Dendritic cell treated with granulocyte-macrophage colony-stimulating factor and Interleukin-4, amounts not matched to agents 40 ng/mL and 50 ng/mL, for 4 days (primary cell): ENCODE measurements around the gene IGFBP2.
A peak's percentile ranks its signal among the peaks of the same experiment; 100 is the strongest.

Experiments used
- H3K27ac Mint-ChIP-seq: one replicate; pipeline ENCODE4 v1.8.0; 2022; ENCODE audit warnings: mild to moderate bottlenecking, mixed read lengths
- H3K27me3 Mint-ChIP-seq: one replicate; pipeline ENCODE4 v1.8.0; 2022; ENCODE audit warnings: mild to moderate bottlenecking, mixed read lengths
- H3K36me3 Mint-ChIP-seq: one replicate; pipeline ENCODE4 v1.8.0; 2022; ENCODE audit warnings: low read depth, mixed read lengths
- H3K4me1 Mint-ChIP-seq: one replicate; pipeline ENCODE4 v1.8.0; 2022; ENCODE audit warnings: low read depth, mixed read lengths
- H3K4me3 Mint-ChIP-seq: one replicate; pipeline ENCODE4 v1.8.0; 2022; ENCODE audit warnings: mild to moderate bottlenecking, moderate library complexity, mixed read lengths
- H3K9me3 Mint-ChIP-seq: one replicate; pipeline ENCODE4 v1.8.0; 2022; ENCODE audit warnings: mixed read lengths
- intact Hi-C: fragments of 100-400 bp; cut with micrococcal nuclease; formaldehyde crosslinking; loops from one replicate; pipeline ENCODE4 v1.15.0; 2022

Gene IGFBP2

DNA sequence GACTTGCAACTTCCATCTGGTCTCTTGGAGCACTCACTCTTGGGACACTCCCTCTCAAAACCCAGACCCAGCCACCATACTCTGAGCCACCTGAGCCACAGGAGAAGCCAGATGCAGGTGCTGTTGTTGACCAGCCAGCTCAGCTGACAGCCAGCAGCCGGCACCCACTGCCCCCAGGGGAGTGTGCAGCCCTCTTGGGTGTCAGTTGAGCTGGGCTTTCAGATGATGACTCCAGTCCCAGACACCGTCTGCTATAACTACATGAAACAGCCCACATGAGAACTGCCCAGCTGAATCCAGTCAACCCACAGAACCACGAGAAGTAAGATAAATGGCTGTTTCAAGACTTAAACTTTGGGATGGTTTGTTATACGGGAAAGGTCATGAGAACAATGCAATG lies 10.7 kb upstream of the IGFBP2 start:
- Mint-ChIP-seq H3K36me3 (no peaks in the 10 kb centered on the region), H3K4me3 (no peak overlapping the region), H3K4me1 (peaks cover 13% of the 10 kb centered on the region), H3K27me3 (peaks cover 7% of the 10 kb centered on the region), H3K27ac (no peak overlapping the region), H3K9me3 (no peaks in the 10 kb centered on the region)
- intact Hi-C loops: no loop called here

DNA sequence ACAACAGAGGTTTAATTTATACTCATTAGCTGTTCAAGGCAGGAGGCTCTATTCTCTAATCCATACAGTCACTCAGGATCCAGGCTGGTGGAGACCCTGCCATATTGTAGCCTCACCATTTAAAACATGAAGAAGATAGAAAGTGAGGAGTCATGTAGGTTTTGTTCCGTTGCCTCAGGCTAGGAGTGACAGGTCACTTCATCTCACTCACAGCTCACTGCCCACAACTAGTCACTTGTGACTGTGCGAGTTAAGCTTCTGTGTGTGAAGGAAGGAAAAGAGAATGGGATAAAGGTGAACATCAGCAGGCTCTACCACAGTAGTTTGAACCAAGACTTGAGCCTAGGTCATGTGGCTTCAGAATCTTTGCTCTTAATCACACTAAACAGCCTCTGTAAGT lies 9.0 kb upstream of the IGFBP2 start:
- Mint-ChIP-seq H3K4me3 (no peak overlapping the region), H3K27ac (no peak overlapping the region), H3K9me3 (no peaks in the 10 kb centered on the region), H3K36me3 (no peaks in the 10 kb centered on the region), H3K27me3 (peaks cover 11% of the 10 kb centered on the region), H3K4me1 (peaks cover 7% of the 10 kb centered on the region)
- intact Hi-C loops: no loop called here

DNA sequence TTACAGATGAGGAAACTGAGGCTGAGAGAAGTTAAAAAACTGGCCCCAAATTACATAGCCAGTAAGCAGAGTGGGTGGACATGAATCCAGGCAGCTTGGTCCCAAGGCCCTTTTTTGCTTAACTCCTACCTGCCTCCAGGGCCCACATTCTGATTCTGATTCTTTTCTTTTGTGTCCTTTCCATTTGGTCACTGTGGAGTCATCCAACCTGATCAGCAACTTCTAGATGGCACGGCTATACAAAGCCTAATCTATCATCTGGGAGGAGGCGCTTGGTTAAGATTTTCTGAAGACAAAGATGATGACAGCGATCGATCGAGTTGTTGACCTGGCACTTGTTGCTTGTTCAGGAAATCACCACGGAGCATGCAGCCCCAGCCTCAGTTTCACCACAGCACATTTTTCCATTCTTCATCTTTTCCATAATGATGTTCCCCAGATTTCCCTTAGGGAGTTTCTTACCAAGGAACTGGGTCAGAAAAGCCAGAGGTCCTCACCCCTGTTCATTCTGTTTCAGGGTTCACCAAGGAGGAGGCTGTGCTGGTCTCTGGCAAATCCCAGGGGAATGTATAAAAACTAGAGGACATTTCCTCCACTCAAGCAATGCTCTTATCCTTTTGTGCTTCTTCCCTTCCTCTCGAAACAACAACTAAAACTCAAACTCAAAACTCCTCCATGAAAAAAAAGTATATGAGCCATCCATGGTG lies 6.9 kb upstream of the IGFBP2 start:
- no peak overlapping the region for H3K27ac Mint-ChIP-seq
- intact Hi-C loops: no loop called here
- no peaks in the 10 kb centered on the region for H3K4me1 Mint-ChIP-seq
- H3K9me3 Mint-ChIP-seq: no peaks in the 10 kb centered on the region
- H3K4me3 Mint-ChIP-seq: no peak overlapping the region
- no peaks in the 10 kb centered on the region for H3K36me3 Mint-ChIP-seq
- H3K27me3 Mint-ChIP-seq: peaks cover 21% of the 10 kb centered on the region

DNA sequence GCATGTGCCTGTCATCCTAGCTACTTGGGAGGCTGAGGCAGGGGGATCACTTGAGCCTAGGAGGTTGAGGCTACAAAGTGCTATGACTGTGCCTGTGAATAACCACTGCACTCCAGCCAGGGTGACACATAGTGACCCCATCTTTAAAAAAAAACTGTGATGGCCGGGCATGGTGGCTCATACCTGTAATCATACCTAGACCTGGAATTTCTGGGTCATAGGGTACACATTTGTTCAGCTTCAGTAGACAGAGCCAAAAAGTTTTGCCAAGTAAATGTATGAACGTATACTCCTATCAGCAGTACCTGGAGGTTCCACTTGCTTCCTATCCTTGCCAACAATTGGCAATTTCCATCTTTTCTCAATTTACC lies 6.4 kb upstream of the IGFBP2 start:
- intact Hi-C loops: no loop called here
- Mint-ChIP-seq H3K4me3 (no peak overlapping the region), H3K36me3 (no peaks in the 10 kb centered on the region), H3K9me3 (no peaks in the 10 kb centered on the region), H3K27ac (no peak overlapping the region), H3K27me3 (peaks cover 27% of the 10 kb centered on the region), H3K4me1 (no peaks in the 10 kb centered on the region)

DNA sequence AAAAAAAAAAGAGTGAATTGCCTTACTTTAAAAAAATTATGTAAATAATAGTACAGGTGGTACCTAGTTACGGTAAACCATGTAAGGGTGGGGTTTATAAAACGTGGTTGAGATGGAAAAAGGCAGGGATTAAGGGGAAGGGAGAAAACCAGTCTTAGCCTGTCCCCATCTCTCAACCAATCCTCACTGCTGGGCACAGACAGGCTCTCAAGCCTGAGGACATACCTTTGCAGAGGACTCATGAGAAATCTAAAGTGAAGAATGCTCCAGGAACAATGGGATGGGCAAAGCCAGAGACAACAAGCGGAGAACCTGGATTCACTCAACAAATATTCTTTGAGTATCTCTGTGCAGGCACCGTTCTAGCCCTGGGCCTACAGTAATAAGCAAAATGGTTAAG lies 3.4 kb upstream of the IGFBP2 start:
- H3K4me3 Mint-ChIP-seq: no peak overlapping the region
- peaks cover 16% of the 10 kb centered on the region for H3K4me1 Mint-ChIP-seq
- intact Hi-C loops: no loop called here
- no peak overlapping the region for H3K27ac Mint-ChIP-seq
- H3K27me3 Mint-ChIP-seq: peaks cover 52% of the 10 kb centered on the region
- H3K36me3 Mint-ChIP-seq: no peaks in the 10 kb centered on the region
- H3K9me3 Mint-ChIP-seq: no peaks in the 10 kb centered on the region

DNA sequence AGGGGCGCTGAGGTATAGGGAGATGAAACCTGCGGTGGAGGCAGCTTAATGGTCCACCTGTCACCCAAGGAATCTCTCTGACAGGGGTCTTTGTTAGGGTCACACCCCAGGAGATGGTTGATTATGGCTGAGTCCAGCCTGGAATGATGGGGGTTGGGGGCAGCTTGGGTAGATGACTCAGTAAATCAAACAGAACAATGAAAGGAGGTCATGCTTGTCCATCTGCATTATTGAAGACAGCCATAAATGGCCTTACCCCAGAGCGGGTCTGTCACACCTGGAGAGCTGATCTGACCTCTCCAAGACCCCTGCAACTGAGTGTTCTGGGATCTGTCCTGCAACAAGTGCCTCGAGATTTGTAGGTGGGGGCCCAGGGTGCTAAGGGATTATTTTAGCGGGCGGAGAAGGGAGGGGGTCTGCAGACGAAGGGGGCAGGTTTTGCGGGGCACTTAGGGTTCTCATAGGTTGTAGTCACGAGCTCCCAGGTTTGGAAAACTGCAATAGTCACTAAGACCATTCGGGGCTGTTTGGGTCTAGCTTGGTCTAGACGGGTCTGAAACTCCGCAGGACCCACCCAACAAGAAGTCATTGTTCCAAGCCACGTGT lies 771 bp upstream of the IGFBP2 start:
- H3K27me3 Mint-ChIP-seq: peaks cover 73% of the 10 kb centered on the region
- H3K4me1 Mint-ChIP-seq: peaks cover 42% of the 10 kb centered on the region
- no peaks in the 10 kb centered on the region for H3K9me3 Mint-ChIP-seq
- H3K36me3 Mint-ChIP-seq: no peaks in the 10 kb centered on the region
- H3K27ac Mint-ChIP-seq: no peak overlapping the region
- intact Hi-C loops: no loop called here
- H3K4me3 Mint-ChIP-seq: peak overlapping the region; percentile 60

DNA sequence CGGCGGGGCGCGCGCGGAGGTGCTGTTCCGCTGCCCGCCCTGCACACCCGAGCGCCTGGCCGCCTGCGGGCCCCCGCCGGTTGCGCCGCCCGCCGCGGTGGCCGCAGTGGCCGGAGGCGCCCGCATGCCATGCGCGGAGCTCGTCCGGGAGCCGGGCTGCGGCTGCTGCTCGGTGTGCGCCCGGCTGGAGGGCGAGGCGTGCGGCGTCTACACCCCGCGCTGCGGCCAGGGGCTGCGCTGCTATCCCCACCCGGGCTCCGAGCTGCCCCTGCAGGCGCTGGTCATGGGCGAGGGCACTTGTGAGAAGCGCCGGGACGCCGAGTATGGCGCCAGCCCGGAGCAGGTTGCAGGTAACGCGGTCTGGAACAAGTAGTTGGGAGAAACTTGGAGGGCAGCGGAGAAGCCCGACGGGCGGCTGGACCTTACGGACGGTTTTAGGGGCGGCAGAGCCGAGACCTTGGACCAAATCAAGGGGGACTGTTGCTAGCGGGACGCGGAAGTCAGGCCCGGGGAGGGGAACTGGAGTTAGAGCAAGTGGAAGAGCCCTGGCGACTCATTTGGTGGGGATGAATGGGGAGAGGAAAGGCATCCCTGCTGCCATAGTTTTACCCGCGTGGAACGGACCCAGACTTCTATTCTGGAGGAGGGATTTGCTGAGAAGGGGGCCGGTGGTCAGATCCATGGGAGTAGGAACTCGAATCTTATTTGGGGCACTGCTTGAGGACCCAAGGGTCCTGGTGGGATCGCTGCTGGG lies 573 bp downstream of the IGFBP2 start:
- H3K27ac Mint-ChIP-seq: no peak overlapping the region
- H3K4me3 Mint-ChIP-seq: peak overlapping the region; percentile 68
- H3K4me1 Mint-ChIP-seq: peaks cover 45% of the 10 kb centered on the region
- intact Hi-C loops: no loop called here
- peaks cover 69% of the 10 kb centered on the region for H3K27me3 Mint-ChIP-seq
- no peaks in the 10 kb centered on the region for H3K36me3 Mint-ChIP-seq
- no peaks in the 10 kb centered on the region for H3K9me3 Mint-ChIP-seq

DNA sequence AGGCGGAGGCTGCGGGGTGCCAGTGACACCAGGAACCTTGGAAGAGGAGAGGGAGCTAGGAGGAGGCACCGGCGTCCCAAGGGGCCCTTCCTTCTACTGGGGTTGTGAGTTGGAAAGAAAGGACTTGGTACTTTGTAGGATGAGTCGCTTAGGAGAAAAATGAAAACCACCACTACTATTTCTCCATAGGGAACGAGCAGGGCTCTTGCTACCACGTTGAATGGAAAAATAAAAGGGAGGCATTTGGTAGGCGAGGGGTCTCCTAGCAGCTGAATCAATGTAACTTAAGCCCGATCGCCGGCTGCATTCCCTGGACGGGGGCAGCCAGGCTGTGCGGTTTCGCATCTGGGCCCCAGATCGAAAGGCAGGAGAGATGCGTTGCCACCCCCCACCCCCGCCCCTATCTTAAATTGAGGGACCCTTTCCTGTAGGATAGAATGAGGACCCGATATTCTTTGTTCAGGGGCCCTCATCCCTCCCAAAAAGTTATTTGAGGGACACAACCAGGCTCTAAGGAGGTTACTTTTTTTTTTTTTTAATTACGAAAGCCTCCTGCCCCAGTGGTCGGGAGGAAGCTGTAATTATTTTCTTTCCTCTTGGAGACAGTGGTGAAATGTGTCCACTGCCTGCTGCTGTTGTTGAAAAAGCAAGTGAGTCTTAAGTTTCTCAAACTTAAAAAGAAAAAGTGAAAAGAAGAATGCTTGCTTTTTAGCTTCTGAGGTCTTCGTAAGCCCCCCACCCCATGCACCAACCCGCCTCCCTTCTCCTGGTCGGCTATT lies 1.3 kb downstream of the IGFBP2 start:
- H3K4me1 Mint-ChIP-seq: peaks cover 45% of the 10 kb centered on the region
- no peaks in the 10 kb centered on the region for H3K36me3 Mint-ChIP-seq
- H3K27ac Mint-ChIP-seq: no peak overlapping the region
- no peak overlapping the region for H3K4me3 Mint-ChIP-seq
- peaks cover 68% of the 10 kb centered on the region for H3K27me3 Mint-ChIP-seq
- intact Hi-C loops: no loop called here
- H3K9me3 Mint-ChIP-seq: no peaks in the 10 kb centered on the region

DNA sequence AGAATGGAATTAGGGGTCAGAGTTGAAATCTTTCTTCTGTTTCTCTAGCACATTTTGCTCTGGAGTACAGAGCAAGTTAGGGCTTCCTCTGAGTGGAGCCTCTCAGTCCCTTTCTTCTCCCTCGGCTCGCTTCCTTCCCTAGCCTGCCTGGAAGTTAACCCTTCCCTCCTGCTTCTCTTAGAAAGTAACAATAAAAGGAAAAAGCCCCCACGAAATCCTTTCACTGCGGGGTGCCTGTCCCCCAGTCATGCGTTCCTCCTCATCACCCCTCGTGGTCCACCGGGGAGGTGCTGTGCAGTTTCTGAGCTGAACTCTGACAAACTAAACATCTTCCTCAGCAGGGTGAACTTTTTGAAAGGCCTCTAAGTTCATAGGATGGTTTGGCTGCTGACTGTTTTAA lies 2.0 kb downstream of the IGFBP2 start:
- intact Hi-C loops: no loop called here
- Mint-ChIP-seq H3K27ac (no peak overlapping the region), H3K4me3 (no peak overlapping the region), H3K36me3 (no peaks in the 10 kb centered on the region), H3K4me1 (peaks cover 45% of the 10 kb centered on the region), H3K9me3 (no peaks in the 10 kb centered on the region), H3K27me3 (peaks cover 66% of the 10 kb centered on the region)

DNA sequence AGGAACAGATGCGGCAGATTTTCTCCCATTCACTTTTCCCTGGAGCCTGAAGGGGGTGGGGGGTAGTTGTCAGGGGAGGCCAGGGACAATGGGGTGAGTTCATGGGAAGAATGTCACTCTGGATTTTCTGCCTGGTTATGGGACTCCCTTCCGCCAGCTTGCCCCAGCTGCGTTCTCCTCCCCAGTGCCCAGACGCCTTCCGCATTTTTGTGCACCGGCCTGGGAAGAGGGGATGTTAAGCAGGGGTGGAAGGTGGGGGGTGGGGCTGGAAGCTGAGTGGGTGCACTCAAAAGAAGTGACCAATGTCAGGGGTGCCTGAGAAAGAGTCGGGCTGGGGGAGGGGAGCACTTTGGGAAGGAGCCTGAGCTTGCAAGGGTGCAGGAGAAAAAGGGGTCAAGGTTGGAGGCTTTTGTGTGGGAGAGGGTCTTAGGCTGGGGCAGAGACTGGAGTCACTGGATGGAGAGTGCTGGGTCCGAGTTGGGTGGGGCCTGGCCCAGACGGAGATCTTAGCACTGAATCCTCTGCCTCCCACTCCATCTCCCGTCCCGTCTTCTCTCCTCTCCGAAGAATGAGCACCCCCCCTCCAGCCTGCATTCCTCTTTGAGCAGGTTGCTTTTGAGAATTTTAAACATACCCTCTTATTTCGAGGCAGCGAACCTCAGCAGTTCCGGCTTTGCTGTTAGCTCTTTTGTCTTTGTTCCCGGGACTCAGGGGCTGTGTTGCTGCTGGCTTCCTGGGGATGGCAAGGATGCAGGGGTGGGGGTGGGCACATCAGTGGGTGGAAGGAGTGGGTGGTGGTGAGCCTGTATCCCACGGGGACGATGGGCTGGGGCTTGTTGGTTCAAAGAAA lies 2.7 kb downstream of the IGFBP2 start:
- H3K4me3 Mint-ChIP-seq: no peak overlapping the region
- H3K36me3 Mint-ChIP-seq: no peaks in the 10 kb centered on the region
- H3K4me1 Mint-ChIP-seq: peaks cover 45% of the 10 kb centered on the region
- intact Hi-C loops: no loop called here
- peaks cover 64% of the 10 kb centered on the region for H3K27me3 Mint-ChIP-seq
- H3K9me3 Mint-ChIP-seq: no peaks in the 10 kb centered on the region
- H3K27ac Mint-ChIP-seq: no peak overlapping the region

DNA sequence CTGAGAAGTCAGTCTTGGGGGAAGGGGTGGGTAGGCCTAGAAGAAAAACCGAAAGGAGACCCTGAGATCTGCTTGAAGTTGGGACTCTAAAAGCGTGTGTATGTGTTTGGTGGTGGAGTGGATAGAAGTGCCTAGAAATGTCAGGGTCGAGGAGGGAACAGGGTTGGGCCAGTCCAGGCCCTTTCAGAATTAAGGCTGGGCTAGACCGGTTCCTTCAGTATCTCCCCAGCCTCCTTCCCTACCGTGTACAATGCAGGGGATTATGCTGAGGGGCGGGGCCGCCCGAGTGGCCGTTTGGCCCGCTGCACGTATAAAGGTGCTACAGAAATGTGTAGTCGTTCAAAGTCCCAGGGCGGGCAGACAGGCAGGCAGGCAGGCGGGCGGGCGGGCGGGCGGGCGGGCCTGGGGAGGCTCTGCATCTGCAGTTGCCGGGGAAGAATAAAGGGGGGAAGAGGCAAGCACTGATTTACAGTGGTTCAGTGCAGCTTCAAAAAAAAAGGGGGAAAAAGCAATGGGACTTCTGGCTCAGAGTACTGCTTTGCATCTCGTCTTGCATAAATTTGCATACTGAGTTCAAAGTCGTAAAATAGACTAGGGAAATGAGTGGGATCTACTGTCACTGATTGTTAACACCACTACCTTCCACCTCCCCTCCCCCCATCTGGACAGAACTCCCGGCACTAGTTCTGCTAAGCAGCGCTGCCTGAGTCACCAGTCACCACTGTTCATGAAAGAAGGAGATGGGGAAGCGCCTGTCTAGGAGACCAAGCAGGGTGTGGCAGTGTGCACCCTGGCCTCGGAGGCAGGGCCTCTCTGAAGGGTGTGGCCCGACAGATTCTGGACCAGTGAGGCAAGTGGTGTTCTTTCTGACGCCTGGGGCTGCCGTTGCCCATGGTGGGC lies 3.6 kb downstream of the IGFBP2 start:
- Mint-ChIP-seq H3K4me3 (no peak overlapping the region), H3K27ac (no peak overlapping the region), H3K36me3 (no peaks in the 10 kb centered on the region), H3K4me1 (peaks cover 45% of the 10 kb centered on the region), H3K27me3 (peaks cover 55% of the 10 kb centered on the region), H3K9me3 (no peaks in the 10 kb centered on the region)
- intact Hi-C loops: no loop called here

DNA sequence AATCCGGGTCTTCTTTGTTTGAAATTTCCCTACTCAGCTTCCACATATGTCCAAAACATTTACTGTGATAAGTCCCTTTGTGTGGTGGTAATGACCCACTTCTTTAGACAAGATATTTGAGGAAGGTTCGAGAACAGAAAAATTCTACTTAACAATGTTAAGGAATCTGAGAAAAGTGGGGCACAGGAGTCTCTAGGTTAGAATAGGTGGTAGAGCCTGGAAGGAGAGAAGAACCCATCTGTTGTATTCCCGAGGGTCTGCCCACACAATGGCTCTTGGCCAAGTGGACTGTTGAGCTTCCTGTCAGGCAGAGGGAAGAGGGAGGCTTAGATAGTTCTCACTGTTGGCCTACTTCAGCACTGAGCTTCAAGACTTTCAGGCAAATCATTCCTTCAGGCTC lies 4.3 kb downstream of the IGFBP2 start:
- Mint-ChIP-seq H3K4me3 (no peak overlapping the region), H3K9me3 (no peaks in the 10 kb centered on the region), H3K27ac (no peak overlapping the region), H3K36me3 (no peaks in the 10 kb centered on the region), H3K27me3 (peaks cover 49% of the 10 kb centered on the region), H3K4me1 (peaks cover 45% of the 10 kb centered on the region)
- intact Hi-C loops: no loop called here
